Left cardiac atrium (tissue), 4 donors: ENCODE data around the gene UBE2I. TPM values are rescaled to one million over a fixed set of nuclear protein-coding genes. Genes with fewer than 3 reads are reported as not detected.
A peak's percentile ranks its signal among the peaks of the same experiment; 100 is the strongest.

Experiments
- ATAC-seq, 2 donors: fragments of 200-7000 bp; cut with Tn5 transposase; one replicate each; pipeline ENCODE4 v1.9.1; 2020; ENCODE audit warnings: mild to moderate bottlenecking in 2 of 2, moderate library complexity in 2 of 2
- DNase-seq: peaks from one replicate; pipeline ENCODE4 v3.0.0-alpha.2; 2020
- intact Hi-C, 2 donors: fragments of 100-400 bp; cut with DNase I; formaldehyde crosslinking; loops; one replicate each; pipeline versions ENCODE4 v1.14.1 to v1.15.1; 2022 to 2023
- total RNA-seq, 2 donors: library from RNA; stranded (reverse); fragmentation: NEBNext Ultra II Directional; extraction: Animal tissue kit (Norgen Biotek cat#: 25700); gene quantifications; one replicate each; pipeline ENCODE4 v1.2.1, GENCODE V29; 2021
- donor health status: DM: no; HTN: yes; CAD: no.
- donor health status: DM: no; HTN: yes; CAD: no; lungs with severe emphysema.
- donor health status: DM: yes; HTN: yes; CAD: no.
- donor health status: Dilated cardiomyopathy.

UBE2I gene
- total RNA-seq, 2 donors from 2014 or later = 74.3 to 80.8 TPM

GRCh38 chr16:1335211-1335971 is 26.0 kb downstream of the UBE2I start:
- intact Hi-C loops = no loop called here

GRCh38 chr16:1335996-1336395 is 26.6 kb downstream of the UBE2I start:
- intact Hi-C loops = no loop called here
- DNase-seq (no peak), ATAC-seq (no peak)

More at GRCh38 chr16:1335211-1335971, 26.0 kb downstream of the UBE2I start:
- no peak for DNase-seq
- ATAC-seq = no peak

- intact Hi-C loops = no loop called here
- DNase-seq (no peak), ATAC-seq (no peak)
These were observed 27.2 kb downstream of the UBE2I start for GRCh38 chr16:1336619-1337018.

- intact Hi-C loops = no loop called here
- DNase-seq (no peak), ATAC-seq (no peak)
These were observed 28.1 kb downstream of the UBE2I start for GRCh38 chr16:1337486-1337885.

- ATAC-seq = no peak
- intact Hi-C loops = no loop called here
- no peak for DNase-seq
These were observed 28.8 kb downstream of the UBE2I start for GRCh38 chr16:1338119-1338730.

- no peak for DNase-seq
- ATAC-seq = no peak
- intact Hi-C loops = no loop called here
These were observed 29.6 kb downstream of the UBE2I start for GRCh38 chr16:1338855-1339675.

- DNase-seq (no peak), ATAC-seq (no peak)
- intact Hi-C loops = no loop called here
These were observed 31.5 kb downstream of the UBE2I start for GRCh38 chr16:1340730-1341494.

GRCh38 chr16:1341495-1342420 is 32.3 kb downstream of the UBE2I start:
- intact Hi-C loops = no loop called here
- no peak for DNase-seq
- ATAC-seq = no peak

- peak; percentile 91 for DNase-seq
- intact Hi-C loops = no loop called here
- peak; percentile 94 to 95 for ATAC-seq
These were observed 33.3 kb downstream of the UBE2I start for GRCh38 chr16:1342526-1343427.

GRCh38 chr16:1343428-1344242 is 34.2 kb downstream of the UBE2I start:
- intact Hi-C loops = no loop called here
- DNase-seq (no peak), ATAC-seq (no peak)

- DNase-seq (no peak), ATAC-seq (no peak)
- intact Hi-C loops = no loop called here
These were observed 35.1 kb downstream of the UBE2I start for GRCh38 chr16:1344499-1344898.

GRCh38 chr16:1345087-1345486 is 35.7 kb downstream of the UBE2I start:
- ATAC-seq = no peak
- intact Hi-C loops = no loop called here

GRCh38 chr16:1345651-1346421 is 36.4 kb downstream of the UBE2I start:
- ATAC-seq (no peak), DNase-seq (no peak)
- intact Hi-C loops = no loop called here

More at GRCh38 chr16:1345087-1345486, 35.7 kb downstream of the UBE2I start:
- no peak for DNase-seq

GRCh38 chr16:1346422-1347285 is 37.2 kb downstream of the UBE2I start:
- intact Hi-C loops = no loop called here
- no peak for DNase-seq
- no peak for ATAC-seq
